Fibroblast of villous mesenchyme (primary cell): ENCODE results near the gene PI4KA. TPM values are rescaled to one million over a fixed set of nuclear protein-coding genes. Genes with fewer than 3 reads are reported as not detected.

Source experiments
- DNase-seq: peaks from one replicate; pipeline ENCODE4 v3.0.0-alpha.2; 2010; ENCODE audit warnings: low read depth
- H3K4me3 ChIP-seq: 2 replicates; pipeline ENCODE4 v1.5.1; 2011; ENCODE audit warnings: low read depth, mild to moderate bottlenecking, low read length
- total RNA-seq: library from RNA; depleted of rRNA; stranded (reverse); fragments of >200 nt; gene quantifications from 2 replicates; pipeline ENCODE4 v1.2.3, GENCODE V29; 2012
- TF ChIP-seq, protein P1 (sequence below): IDR thresholded peaks from 2 replicates; pipeline ENCODE4 v1.5.1; 2012; ENCODE audit warnings: low read depth, mild to moderate bottlenecking, low read length; ENCODE audit not compliant: insufficient read depth

Gene PI4KA
- total RNA-seq, 1 donor = 73.4 TPM

DNA sequence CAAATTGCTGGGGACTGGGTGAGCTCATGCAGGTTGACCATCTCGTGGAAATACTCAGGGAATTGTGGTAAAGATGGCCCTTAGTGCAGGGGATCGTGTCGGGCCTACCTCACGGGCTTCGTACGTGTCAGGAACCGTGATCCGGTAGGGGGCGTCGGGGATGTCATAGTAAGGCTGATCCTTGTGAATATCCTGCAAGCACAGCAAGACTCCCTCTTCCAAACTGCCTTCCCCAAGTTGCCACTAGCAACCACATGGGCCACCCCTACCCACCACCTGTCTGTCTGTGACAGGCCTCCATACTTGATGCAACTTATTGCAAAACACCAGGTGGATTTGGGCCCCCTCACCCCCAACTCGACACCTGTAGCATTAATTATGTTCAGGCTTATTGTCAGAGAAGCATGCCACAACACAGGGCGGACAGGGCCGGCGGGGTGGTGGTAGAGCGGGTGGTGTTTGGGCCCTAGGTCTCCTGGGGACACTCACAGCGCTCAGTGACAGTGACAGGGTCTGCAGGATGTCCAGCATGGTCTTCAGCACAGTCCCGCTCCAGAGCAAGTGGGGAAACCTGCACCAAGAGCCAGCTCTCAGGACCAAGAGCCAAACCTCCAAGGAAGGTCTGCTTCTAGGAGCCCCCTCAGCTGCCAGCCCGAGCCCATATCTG, 107.3 kb downstream of the PI4KA start:
- DNase-seq = no peak
- TF ChIP-seq, protein P1, sequence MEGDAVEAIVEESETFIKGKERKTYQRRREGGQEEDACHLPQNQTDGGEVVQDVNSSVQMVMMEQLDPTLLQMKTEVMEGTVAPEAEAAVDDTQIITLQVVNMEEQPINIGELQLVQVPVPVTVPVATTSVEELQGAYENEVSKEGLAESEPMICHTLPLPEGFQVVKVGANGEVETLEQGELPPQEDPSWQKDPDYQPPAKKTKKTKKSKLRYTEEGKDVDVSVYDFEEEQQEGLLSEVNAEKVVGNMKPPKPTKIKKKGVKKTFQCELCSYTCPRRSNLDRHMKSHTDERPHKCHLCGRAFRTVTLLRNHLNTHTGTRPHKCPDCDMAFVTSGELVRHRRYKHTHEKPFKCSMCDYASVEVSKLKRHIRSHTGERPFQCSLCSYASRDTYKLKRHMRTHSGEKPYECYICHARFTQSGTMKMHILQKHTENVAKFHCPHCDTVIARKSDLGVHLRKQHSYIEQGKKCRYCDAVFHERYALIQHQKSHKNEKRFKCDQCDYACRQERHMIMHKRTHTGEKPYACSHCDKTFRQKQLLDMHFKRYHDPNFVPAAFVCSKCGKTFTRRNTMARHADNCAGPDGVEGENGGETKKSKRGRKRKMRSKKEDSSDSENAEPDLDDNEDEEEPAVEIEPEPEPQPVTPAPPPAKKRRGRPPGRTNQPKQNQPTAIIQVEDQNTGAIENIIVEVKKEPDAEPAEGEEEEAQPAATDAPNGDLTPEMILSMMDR = peak; percentile 9
- H3K4me3 ChIP-seq = no peak overlapping the region

GRCh38 chr22:20750461-20751184, 108.0 kb downstream of the PI4KA start:
- no peak overlapping the region for H3K4me3 ChIP-seq
- TF ChIP-seq, protein P1 = no peak
- DNase-seq = peak; percentile 84

DNA sequence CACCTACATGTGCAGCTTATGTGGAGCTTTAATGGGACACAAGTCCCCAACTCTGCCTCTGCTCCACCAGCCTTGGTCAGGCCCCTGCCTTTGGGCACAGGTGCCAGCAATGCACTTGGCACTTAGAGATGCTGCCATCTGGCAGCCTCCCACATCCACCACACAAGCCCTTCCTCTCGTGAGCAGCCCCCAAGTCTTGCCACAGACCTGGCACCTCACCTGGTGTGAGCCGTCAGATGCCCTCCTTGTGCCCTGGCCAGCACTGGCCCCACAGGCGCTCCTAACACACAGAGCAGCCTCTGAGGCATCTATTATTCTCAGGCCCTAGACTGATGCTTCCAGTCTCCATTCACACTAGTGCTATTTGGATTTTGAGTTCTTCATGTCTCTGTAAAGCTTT, 109.2 kb downstream of the PI4KA start:
- TF ChIP-seq, protein P1 = no peak
- no peak for DNase-seq
- no peak overlapping the region for H3K4me3 ChIP-seq

- no peak for DNase-seq
Observed at GRCh38 chr22:20748731-20749428, 109.7 kb downstream of the PI4KA start.

GRCh38 chr22:20748082-20748481, 110.5 kb downstream of the PI4KA start:
- TF ChIP-seq, protein P1 = no peak
- no peak for DNase-seq
- H3K4me3 ChIP-seq = no peak overlapping the region

More at GRCh38 chr22:20748731-20749428, 109.7 kb downstream of the PI4KA start:
- TF ChIP-seq, protein P1 = no peak
- no peak overlapping the region for H3K4me3 ChIP-seq

DNA sequence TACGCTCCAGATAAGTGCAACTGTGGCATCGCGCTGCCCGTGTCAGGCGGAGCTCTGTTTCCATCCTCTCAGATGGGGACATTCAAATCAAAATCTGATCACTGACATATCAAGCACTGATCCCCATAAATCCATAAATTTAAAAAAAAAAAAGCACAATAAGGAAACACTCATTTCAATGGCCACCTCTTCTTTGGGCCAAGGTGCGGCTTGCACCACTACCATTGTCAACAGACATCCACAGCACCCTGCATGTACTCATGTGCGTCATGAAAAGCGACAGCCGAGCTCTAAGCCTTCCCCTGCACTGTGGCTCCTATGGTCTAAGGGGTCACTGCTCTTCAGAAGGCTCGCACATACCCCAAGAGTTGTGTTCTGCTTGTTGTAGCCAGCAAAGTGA, 111.4 kb downstream of the PI4KA start:
- DNase-seq = no peak
- H3K4me3 ChIP-seq = no peak overlapping the region
- TF ChIP-seq, protein P1 = no peak
